A673 (cell line): ENCODE measurements around the gene AIF1. TPM values are rescaled to one million over a fixed set of nuclear protein-coding genes. Genes with fewer than 3 reads are reported as not detected.
A peak's percentile ranks its signal among the peaks of the same experiment; 100 is the strongest.

Experiments used
- BruUV-seq: library from RNA; stranded (reverse); fragments of 400-500 nt; replicated peaks from 2 replicates; lab custom pipeline; 2021; lab: Mats Ljungman, UMichigan
- CTCF ChIA-PET: fragments of 300-600 bp; sonication (Branson Sonifier 250); formaldehyde crosslinking; loops from one replicate; lab custom pipeline; 2022; ENCODE audit warnings: antibody characterized with exemption; lab: Charles Lee
- POLR2A ChIA-PET: fragments of 300-600 bp; sonication (Branson Sonifier 250); formaldehyde crosslinking; loops from one replicate; lab custom pipeline; 2022; ENCODE audit warnings: antibody characterized with exemption; ENCODE audit not compliant: low non-redundant PET; lab: Charles Lee
- DNase-seq: peaks from one replicate; pipeline ENCODE4 v3.0.0-alpha.2; 2015; ENCODE audit warnings: low spot score
- H3K27ac ChIP-seq: fragments of 200-600 bp; sonication (generic); 2 replicates; pipeline ENCODE4 v1.5.1; 2016; ENCODE audit warnings: mixed run types, low read depth, mild to moderate bottlenecking, mixed read lengths, antibody characterized with exemption, low read length; ENCODE audit not compliant: poor library complexity, severe bottlenecking
- H3K27me3 ChIP-seq: fragments of 200-600 bp; sonication (generic); replicated peaks from 2 replicates; pipeline ENCODE4 v1.6.1; 2017; ENCODE audit warnings: mixed run types, low read depth, mild to moderate bottlenecking, mixed read lengths, antibody characterized with exemption, low read length; ENCODE audit not compliant: insufficient read depth, poor library complexity
- H3K36me3 ChIP-seq: fragments of 200-600 bp; sonication (generic); 2 replicates; pipeline ENCODE4 v1.6.1; 2016; ENCODE audit warnings: mixed run types, mild to moderate bottlenecking, mixed read lengths, antibody characterized with exemption, low read length; ENCODE audit not compliant: insufficient read depth, poor library complexity, severe bottlenecking
- H3K4me1 ChIP-seq: fragments of 200-600 bp; sonication (generic); 2 replicates; pipeline ENCODE4 v1.6.1; 2017; ENCODE audit warnings: mixed run types, mild to moderate bottlenecking, mixed read lengths, antibody characterized with exemption, low read length; ENCODE audit not compliant: insufficient read depth, poor library complexity, severe bottlenecking
- H3K4me3 ChIP-seq: fragments of 200-600 bp; sonication (generic); 2 replicates; pipeline ENCODE4 v1.5.1; 2016; ENCODE audit warnings: low read depth, mixed run types, mild to moderate bottlenecking, mixed read lengths, low read length; ENCODE audit not compliant: poor library complexity, severe bottlenecking
- H3K9me3 ChIP-seq: fragments of 200-600 bp; sonication (generic); 2 replicates; pipeline ENCODE4 v1.6.1; 2016; ENCODE audit warnings: mixed run types, low read depth, mild to moderate bottlenecking, mixed read lengths, antibody characterized with exemption, low read length; ENCODE audit not compliant: poor library complexity, severe bottlenecking
- EZH2 ChIP-seq: fragments of 200-600 bp; sonication (generic); IDR thresholded peaks from 2 replicates; pipeline ENCODE4 v1.6.1; 2017; ENCODE audit warnings: borderline replicate concordance, low read depth, mild to moderate bottlenecking, mixed read lengths, antibody characterized with exemption, low read length; ENCODE audit not compliant: poor library complexity, severe bottlenecking
- intact Hi-C: fragments of 100-400 bp; cut with micrococcal nuclease; formaldehyde crosslinking; loops from one replicate; pipeline ENCODE4 v1.10.0; 2022; ENCODE audit not compliant: unreplicated experiment
- total RNA-seq: library from RNA; stranded (reverse); gene quantifications from 2 replicates; pipeline ENCODE4 v1.2.3, GENCODE V29; 2021
- TF ChIP-seq, protein P1 (sequence below): fragments of 300-800, 200-600 bp; sonication (generic); conservative IDR thresholded peaks from 2 replicates; pipeline ENCODE4 v1.5.1; 2017; ENCODE audit warnings: low read depth, mild to moderate bottlenecking, antibody characterized with exemption, low read length, moderate library complexity, mixed read lengths

AIF1 gene
- total RNA-seq, 1 experiment from 2014 or later: 0.64 TPM

DNA sequence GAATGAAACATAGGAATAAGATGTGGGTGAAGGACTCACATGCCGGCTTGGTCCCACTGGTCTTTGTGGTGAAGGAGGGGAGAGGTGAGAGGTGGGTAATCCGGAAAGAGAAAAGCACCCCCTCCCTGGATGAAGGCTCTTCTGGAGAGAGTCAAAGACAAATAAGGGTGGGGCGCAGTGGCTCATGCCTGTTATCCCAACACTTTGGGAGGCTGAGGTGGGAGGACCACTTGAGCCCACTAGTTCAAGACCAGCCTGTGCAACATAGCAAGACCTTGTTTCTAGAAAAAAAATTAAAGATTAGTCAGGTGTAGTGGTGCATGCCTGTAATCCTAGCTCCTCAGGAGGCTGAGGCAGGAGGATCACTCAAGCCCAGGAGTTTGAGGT lies 35.9 kb upstream of the AIF1 start:
- ChIA-PET POLR2A (no interaction called here), CTCF (no interaction called here)
- intact Hi-C loops: no loop called here
- Histone ChIP-seq H3K27ac (no peak overlapping the region), H3K27me3 (no peaks in the 10 kb centered on the region), H3K4me3 (no peak overlapping the region), H3K36me3 (no peaks in the 10 kb centered on the region), H3K9me3 (no peaks in the 10 kb centered on the region), H3K4me1 (peaks cover 5% of the 10 kb centered on the region)
- TF ChIP-seq EZH2: no peak
- TF ChIP-seq, protein P1, sequence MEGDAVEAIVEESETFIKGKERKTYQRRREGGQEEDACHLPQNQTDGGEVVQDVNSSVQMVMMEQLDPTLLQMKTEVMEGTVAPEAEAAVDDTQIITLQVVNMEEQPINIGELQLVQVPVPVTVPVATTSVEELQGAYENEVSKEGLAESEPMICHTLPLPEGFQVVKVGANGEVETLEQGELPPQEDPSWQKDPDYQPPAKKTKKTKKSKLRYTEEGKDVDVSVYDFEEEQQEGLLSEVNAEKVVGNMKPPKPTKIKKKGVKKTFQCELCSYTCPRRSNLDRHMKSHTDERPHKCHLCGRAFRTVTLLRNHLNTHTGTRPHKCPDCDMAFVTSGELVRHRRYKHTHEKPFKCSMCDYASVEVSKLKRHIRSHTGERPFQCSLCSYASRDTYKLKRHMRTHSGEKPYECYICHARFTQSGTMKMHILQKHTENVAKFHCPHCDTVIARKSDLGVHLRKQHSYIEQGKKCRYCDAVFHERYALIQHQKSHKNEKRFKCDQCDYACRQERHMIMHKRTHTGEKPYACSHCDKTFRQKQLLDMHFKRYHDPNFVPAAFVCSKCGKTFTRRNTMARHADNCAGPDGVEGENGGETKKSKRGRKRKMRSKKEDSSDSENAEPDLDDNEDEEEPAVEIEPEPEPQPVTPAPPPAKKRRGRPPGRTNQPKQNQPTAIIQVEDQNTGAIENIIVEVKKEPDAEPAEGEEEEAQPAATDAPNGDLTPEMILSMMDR: no peak
- no peak for DNase-seq
- no TSS peak for BruUV-seq

DNA sequence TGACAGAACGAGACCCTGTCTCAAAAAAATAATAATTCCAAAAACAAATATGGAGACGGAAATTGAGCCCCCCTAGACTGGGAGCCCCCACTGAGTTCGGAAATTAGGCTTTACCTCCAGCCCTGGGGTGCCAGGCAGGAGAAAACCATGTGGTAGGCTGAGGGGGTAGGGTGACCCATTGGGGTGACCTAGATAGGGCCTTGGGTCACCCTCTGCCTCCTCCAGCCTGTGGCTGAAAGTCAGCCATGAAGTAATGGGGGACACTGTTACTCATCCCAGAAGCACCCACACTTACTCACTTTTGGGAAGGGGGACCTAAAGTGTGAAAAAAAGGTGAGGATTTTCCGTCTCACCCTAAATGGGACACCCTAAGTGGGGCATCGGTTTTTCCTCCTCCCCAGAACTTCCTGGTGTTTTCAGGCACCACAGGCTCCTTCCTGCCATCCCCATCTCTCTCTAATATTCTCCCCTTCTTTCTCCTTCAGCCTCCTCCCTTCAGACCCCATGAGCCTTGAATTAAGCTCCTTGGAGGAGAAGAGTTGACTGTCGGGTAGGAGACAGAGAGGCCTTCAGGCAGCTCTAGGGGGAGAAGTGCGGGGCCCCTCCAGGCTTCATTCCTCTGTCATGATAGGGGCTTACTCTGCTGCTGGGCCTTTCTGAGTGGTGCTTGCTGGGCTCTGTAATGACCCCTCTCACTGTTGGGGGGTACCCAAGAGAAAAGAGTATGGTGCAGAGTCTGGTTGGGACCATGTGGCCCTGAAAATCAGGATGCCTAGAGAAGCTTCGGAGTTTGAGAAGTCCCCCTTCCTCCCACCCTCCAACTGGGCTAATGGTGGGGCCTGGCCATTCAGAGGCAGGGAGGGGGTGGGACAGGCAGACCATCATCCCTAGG lies 35.2 kb upstream of the AIF1 start:
- no peak overlapping the region for H3K27ac ChIP-seq
- H3K27me3 ChIP-seq: no peaks in the 10 kb centered on the region
- ChIA-PET CTCF (interaction anchor here (1.1 to 2.6 kb wide), 3 partner anchors 16 to 84 kb away, joined by 3 to 23 read pairs (median 9); no protein-coding TSS in a partner anchor), POLR2A (no interaction called here)
- no peak for DNase-seq
- H3K9me3 ChIP-seq: no peaks in the 10 kb centered on the region
- intact Hi-C loops: no loop called here
- no TSS peak for BruUV-seq
- TF ChIP-seq EZH2: no peak
- TF ChIP-seq, protein P1: no peak
- no peaks in the 10 kb centered on the region for H3K36me3 ChIP-seq
- H3K4me1 ChIP-seq: peaks cover 5% of the 10 kb centered on the region
- H3K4me3 ChIP-seq: no peak overlapping the region

DNA sequence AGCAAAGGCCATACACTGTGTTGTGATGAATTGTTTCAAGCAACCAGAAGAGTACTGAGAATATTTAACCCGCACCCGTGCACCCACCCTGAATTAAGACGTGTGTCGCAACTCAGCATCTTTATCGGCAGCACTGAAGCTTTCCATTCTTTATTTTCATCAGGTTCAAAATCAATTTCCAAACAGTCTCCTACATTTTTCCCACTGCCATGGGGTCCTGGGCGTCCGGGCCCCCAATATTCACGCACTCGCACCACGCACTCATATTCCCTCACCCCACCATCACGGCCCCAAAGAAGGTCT lies 34.6 kb upstream of the AIF1 start:
- ChIA-PET POLR2A (no interaction called here), CTCF (interaction anchor here (1.0 to 2.6 kb wide), 4 partner anchors 13 to 84 kb away, joined by 3 to 23 read pairs (median 6); partner anchors contain the start of gene NCR3)
- Histone ChIP-seq H3K9me3 (no peaks in the 10 kb centered on the region), H3K36me3 (no peaks in the 10 kb centered on the region), H3K27ac (no peak overlapping the region), H3K4me1 (no peaks in the 10 kb centered on the region), H3K27me3 (no peaks in the 10 kb centered on the region), H3K4me3 (peak overlapping the region; percentile 78)
- DNase-seq: no peak
- BruUV-seq: no TSS peak
- TF ChIP-seq EZH2: no peak
- TF ChIP-seq, protein P1: no peak
- intact Hi-C loops: no loop called here
